ENCODE results near the gene BMPER.

GRCh38 chr7:33885290-33886148 lies 19.8 kb upstream of the BMPER start:
- no peak for TF ChIP-seq CTCF (IDR thresholded peaks at IDR 0.05)
- TF ChIP-seq POLR2A (IDR thresholded peaks at IDR 0.05): no peak

Data from vagina (tissue), 2 donors.